ENCODE results near the gene DOCK11. TPM values are rescaled to one million over a fixed set of nuclear protein-coding genes. Genes with fewer than 3 reads are reported as not detected.

DOCK11 gene
- total RNA-seq, 6 experiments from 2014 or later = 1.1 to 4.4 (median 3.2) TPM

DNA sequence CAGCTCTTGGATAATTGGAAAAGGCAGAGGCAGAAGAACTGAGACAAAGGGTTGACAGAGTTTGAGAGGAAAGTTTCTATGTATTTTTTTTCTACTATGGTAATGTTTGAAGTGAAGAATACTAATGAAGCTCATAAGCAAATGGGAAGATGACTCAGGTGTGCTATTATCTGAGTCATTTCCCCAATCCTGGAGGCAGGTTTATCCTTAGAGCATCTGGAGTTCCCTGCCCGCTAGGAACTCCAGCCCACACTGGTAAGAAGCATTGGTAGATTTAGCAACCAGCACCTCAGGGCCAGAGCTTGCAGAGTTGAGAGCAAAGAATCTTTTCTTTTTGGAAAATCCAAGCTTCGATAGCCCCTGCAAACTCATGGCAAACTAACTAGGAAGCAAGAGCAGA is 55.2 kb downstream of the DOCK11 start:
- DNase-seq (no peak), ATAC-seq (no peak)
- Histone ChIP-seq H3K27me3 (no peaks in the 10 kb centered on the region), H3K36me3 (no peaks in the 10 kb centered on the region), H3K27ac (no peak overlapping the region), H3K4me1 (no peaks in the 10 kb centered on the region), H3K9me3 (no peaks in the 10 kb centered on the region), H3K4me3 (no peak overlapping the region)
- no peak for TF ChIP-seq POLR2A (IDR thresholded peaks at IDR 0.05)
- TF ChIP-seq, protein P1, sequence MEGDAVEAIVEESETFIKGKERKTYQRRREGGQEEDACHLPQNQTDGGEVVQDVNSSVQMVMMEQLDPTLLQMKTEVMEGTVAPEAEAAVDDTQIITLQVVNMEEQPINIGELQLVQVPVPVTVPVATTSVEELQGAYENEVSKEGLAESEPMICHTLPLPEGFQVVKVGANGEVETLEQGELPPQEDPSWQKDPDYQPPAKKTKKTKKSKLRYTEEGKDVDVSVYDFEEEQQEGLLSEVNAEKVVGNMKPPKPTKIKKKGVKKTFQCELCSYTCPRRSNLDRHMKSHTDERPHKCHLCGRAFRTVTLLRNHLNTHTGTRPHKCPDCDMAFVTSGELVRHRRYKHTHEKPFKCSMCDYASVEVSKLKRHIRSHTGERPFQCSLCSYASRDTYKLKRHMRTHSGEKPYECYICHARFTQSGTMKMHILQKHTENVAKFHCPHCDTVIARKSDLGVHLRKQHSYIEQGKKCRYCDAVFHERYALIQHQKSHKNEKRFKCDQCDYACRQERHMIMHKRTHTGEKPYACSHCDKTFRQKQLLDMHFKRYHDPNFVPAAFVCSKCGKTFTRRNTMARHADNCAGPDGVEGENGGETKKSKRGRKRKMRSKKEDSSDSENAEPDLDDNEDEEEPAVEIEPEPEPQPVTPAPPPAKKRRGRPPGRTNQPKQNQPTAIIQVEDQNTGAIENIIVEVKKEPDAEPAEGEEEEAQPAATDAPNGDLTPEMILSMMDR (IDR thresholded peaks at IDR 0.05) = no peak
- intact Hi-C loops (cut with DNase I) = no loop called here
- 57% methylated on average over 1 of the region's 2 CpGs for WGBS (ENCODE audit: insufficient coverage, low coverage, low lambda C conversion rate, missing lambda C conversion rate)

DNA sequence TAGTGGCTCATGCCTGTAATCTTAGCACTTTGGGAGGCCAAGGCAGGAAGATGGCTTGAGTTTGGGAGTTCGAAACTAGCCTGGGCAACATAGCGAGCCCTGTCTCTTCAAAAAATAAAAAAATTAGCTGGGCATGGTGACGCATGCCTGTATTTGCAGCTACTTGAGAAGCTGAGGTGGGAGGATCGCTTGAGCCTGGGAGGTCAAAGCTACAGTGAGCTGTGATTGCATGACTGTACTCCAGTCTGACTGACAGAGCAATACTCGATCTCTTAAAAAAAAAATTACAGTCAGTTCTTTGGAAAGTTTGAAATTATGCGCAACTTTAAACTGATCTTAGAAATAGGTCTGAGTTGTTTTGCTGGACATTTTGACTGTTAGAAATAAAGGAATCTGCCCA is 55.8 kb downstream of the DOCK11 start:
- Histone ChIP-seq H3K27me3 (no peaks in the 10 kb centered on the region), H3K36me3 (no peaks in the 10 kb centered on the region), H3K4me1 (no peaks in the 10 kb centered on the region), H3K9me3 (no peaks in the 10 kb centered on the region), H3K27ac (no peak overlapping the region), H3K4me3 (no peak overlapping the region)
- 71% methylated on average over 6 of the region's 6 CpGs for WGBS (ENCODE audit: insufficient coverage, low coverage, low lambda C conversion rate, missing lambda C conversion rate)
- TF ChIP-seq POLR2A (IDR thresholded peaks at IDR 0.05) = no peak
- TF ChIP-seq, protein P1 (IDR thresholded peaks at IDR 0.05) = no peak
- intact Hi-C loops (cut with DNase I) = no loop called here
- DNase-seq (no peak), ATAC-seq (no peak)

DNA sequence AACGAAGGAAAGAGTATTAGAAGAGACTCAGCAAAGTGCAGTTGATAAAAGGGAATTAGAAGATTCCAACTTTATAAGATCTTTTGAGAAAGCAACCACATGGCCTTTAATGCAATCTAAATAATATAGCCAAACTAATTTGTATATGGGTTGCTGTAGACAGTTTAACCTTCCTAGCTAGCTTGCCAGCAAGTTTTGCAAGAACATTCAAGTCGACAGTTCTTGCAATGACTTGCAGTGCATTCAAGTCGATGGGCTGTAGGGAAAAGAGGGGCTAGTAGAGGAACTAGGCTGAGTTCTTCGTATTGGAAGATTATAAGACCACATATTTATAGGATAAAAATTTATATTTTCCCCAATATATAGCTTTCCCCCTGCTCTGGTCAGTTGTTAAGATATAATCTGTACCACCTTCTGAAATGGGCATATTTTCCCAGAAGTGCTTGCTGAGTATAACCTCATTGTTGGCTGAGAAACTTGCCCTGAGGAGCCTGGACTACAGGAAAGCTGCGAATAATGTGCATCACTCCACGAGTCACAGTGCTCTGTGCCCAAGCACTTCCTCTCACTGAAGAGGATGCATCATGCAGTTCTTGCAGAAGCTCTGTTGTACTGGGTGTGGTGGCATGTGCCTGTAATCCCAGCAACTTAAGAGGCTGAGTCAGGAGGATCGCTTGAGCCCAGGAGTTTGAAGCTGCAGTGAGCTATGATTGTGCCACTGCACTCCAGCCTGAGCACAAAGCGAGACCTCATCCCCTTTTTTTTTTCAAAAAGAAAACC is 56.7 kb downstream of the DOCK11 start:
- ATAC-seq (peak in 3 of 4 donors; percentile 55 to 56 (median 56)), DNase-seq (no peak)
- Histone ChIP-seq H3K9me3 (no peaks in the 10 kb centered on the region), H3K4me3 (no peak overlapping the region), H3K36me3 (no peaks in the 10 kb centered on the region), H3K27me3 (no peaks in the 10 kb centered on the region), H3K27ac (no peak overlapping the region), H3K4me1 (no peaks in the 10 kb centered on the region)
- no peak for TF ChIP-seq POLR2A (IDR thresholded peaks at IDR 0.05)
- TF ChIP-seq, protein P1 (IDR thresholded peaks at IDR 0.05) = no peak
- whole genome bisulfite sequencing (ENCODE audit: insufficient coverage, low coverage, low lambda C conversion rate, missing lambda C conversion rate) = 58% methylated on average over 8 of the region's 8 CpGs
- intact Hi-C loops (cut with DNase I) = no loop called here

DNA sequence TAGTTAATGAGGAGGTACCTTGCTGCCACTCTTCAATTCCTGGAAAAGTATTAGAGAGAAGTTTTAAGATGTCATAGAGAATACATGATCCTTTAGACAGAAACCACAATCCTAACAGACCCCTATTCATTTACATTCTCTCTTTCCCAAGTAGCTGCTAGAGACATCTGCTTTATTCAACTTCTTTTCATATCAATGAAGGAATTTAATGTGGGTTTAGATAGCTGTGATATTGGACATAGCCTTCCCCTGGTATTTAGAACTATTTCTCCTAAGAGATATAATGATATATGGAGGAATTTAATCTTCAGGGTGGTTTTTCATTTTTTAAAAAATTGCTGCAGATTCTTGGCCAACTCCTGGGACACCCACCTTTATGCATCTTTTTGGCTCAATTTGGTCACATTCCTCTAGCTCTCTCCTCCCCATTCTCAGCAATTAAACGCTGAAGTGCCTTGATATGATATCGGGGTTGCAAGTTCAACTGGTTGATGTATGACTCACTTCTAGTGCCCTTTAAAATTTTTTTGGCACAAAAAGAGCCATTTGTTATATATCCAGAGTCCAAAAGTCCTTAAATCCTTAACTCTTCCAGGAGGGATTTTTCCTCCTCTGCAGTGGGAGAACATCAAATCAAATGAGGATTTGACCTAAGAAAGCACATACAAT is 57.6 kb downstream of the DOCK11 start:
- Histone ChIP-seq H3K4me1 (no peaks in the 10 kb centered on the region), H3K36me3 (no peaks in the 10 kb centered on the region), H3K27me3 (no peaks in the 10 kb centered on the region), H3K27ac (no peak overlapping the region), H3K9me3 (no peaks in the 10 kb centered on the region), H3K4me3 (no peak overlapping the region)
- TF ChIP-seq POLR2A (IDR thresholded peaks at IDR 0.05) = no peak
- DNase-seq (no peak), ATAC-seq (peak in 1 of 4 donors; percentile 22)
- intact Hi-C loops (cut with DNase I) = no loop called here
- WGBS (ENCODE audit: insufficient coverage, low coverage, low lambda C conversion rate, missing lambda C conversion rate) = 38% methylated on average over 2 of the region's 2 CpGs

DNA sequence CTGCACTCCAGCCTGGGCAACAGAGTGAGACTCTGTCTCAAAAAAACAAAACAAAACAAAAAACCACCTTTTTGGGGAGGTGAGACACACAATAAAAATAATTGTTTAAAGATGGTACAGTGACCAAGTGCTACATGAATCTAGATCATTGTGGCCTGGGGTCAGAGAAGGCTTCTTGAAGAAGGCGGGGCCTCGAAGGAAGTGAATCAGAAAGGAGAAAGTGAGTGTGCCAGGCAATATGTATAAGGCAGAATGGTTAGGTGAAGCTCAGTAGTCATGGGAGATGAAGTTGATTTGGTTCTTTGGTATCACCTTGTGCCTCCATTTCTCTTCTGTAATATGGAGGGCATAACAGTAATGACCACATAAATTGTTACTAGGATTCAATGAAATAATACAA is 58.9 kb downstream of the DOCK11 start:
- intact Hi-C loops (cut with DNase I) = no loop called here
- whole genome bisulfite sequencing (ENCODE audit: insufficient coverage, low coverage, low lambda C conversion rate, missing lambda C conversion rate) = 59% methylated on average over 2 of the region's 2 CpGs
- H3K4me1 ChIP-seq = no peaks in the 10 kb centered on the region
- no peak for ATAC-seq
- no peak for TF ChIP-seq POLR2A (IDR thresholded peaks at IDR 0.05)
- TF ChIP-seq, protein P1 (IDR thresholded peaks at IDR 0.05) = no peak
- no peak for DNase-seq
- H3K27me3 ChIP-seq = no peaks in the 10 kb centered on the region
- H3K27ac ChIP-seq = no peak overlapping the region
- H3K4me3 ChIP-seq = no peak overlapping the region
- no peaks in the 10 kb centered on the region for H3K36me3 ChIP-seq
- no peaks in the 10 kb centered on the region for H3K9me3 ChIP-seq
